GM15510 (cell line): Measurements from ENCODE around the gene GRIN1.
A peak's percentile ranks its signal among the peaks of the same experiment; 100 is the strongest.

Source experiments
- POLR2A ChIP-seq: IDR thresholded peaks from 3 replicates; pipeline ENCODE4 v1.6.1; 2011; ENCODE audit warnings: borderline replicate concordance; ENCODE audit not compliant: insufficient read length; ENCODE audit errors: extremely low read depth

The GRIN1 gene

GRCh38 chr9:137117269-137117731 is 21.7 kb upstream of the GRIN1 start:
- TF ChIP-seq POLR2A, result no peak

DNA sequence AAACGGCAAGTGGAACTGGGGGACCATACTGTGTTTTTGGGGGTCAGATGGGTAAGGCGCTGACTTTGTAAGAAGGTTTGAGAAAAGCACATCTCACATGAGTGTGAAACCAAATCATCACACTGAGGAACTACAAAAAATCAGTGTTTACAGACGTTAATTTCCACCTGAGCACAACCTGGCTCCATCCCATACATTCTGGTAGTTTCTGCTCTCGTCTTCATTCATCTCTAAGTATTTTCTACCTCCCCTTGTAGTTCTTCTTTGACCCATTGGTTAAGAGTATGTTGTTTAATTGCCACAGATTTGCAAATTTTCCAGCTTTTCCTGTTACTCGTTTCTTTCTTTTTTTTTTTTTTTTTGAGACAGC is 15.5 kb upstream of the GRIN1 start:
- TF ChIP-seq POLR2A, result no peak

- TF ChIP-seq POLR2A, result no peak
Measured at GRCh38 chr9:137126786-137127185, 12.2 kb upstream of the GRIN1 start.

- no peak for TF ChIP-seq POLR2A
Measured at GRCh38 chr9:137127301-137128157, 11.4 kb upstream of the GRIN1 start.

DNA sequence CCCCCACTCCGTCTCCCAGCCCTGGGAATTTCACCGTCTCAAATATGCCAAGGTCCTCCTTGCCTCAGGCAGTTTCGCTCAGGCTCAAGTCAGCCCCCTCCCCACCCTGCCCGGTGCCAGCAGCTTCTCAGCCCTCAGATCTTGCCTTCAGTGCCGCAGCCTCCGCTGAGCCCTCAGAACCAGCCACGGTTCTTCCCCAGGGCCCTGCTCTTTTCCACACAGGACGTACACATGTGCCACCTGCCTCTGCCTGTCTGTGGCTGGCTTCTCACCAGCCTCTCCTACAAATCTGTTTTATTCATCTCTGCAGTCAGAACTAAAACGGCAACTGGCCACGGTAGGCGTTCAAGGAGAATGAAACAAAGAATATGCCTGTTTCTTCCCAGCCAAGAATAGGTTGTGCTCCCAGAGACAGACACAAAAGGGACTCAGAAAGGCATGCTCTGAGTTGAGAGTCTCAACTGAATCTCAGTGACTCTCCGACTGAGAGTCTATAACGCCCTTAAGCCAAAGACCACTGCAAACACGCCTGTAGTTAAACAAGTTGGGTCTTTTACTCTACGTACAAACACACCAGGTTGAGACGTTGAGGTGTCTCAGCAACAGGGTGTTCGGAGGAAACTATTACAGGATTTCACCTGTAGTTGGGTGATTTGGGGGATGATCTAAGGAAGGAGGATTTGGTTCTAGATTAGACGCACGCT is 10.6 kb upstream of the GRIN1 start:
- TF ChIP-seq POLR2A, result no peak

DNA sequence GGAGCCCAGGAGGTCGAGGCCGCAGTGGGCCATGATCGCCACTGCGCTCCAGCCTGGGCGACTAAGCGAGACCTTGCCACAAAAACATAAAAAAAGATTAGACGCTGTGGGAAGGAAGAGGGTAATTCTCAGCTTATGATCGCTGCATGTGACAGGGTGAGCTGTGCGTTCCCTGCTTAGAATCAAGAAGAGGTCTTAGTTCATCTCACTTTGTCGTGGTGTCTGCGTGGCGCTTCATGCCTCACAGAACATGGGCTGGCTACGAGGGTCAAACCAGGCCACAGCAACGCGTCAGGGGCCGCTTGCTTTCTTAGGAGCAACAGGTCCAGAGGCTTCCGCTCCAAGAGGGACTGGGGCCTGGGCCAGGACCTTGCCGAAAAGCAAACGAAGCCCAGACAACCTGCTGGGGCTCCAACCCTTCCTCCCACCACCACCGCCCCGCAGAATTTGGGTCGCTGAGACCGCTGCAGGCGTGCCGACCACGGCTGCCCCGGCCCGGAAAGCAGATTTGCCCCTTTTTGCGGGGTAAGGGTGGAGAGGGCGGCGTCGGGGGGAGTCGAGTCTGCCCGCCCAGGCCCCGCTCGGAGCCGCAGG is 10.0 kb upstream of the GRIN1 start:
- TF ChIP-seq POLR2A, result no peak

DNA sequence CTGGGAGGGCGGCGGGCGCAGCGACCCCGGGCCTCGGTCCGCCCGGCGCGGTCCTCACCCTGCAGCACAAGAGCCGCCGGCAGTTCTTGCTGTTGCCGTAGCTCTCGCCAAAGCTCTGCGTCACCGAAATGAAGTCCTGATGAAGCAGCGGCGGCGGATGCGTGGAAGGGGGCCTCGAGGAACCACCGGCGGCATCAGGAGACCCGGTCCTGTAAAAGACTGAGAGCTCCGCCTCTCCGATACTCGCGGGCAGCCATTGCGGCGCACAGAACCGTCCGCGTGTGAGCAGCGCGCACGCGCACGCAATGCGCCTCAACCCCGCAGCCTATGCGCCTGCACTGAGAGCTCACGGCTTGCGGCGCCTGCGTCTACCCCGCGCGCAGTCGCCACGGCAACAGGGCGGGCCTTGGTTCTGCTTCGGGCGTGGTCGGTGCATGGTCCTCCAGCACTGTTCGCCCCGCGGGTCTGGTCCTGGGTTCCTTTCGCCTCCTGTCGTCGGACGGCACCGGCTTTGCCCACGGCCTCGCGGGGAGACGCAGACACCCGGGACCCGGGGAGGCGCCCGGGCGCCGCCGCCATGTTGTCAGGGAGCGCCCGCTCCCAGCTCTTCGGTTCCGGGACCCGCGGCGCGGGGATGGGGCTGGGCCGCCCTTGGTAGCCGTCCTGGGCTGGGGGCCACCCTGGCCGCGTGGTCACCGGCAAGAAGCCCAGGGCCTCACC is 9.3 kb upstream of the GRIN1 start:
- peak; percentile 88 for TF ChIP-seq POLR2A

DNA sequence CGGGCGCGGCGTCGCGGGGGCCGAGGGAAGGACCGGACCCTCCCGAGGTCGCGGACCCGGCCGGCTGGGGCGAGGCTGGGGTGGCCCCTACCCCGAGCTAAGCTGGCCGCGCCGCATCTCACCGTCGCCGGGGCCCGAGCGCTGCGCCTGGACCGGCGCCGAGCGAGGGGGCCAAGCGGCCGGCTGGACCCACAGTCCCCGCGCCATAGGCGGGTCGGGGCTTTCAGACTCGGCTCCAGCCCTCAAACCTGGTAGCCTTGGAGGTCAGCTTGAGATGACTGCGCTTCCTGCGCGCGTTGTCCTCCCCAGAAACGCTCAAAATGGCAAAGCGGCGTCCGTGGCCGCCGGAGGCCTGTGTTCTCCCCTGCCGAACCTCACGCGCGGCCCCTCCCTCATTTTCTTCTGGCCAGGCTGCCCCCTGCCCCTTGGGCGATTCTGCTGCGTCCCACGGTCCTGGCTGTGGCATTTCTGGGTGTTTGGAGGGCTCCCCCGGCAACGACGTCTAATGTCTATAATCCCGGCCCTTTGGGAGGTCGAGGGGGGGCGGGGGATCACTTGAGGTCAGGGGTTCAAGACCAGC is 8.7 kb upstream of the GRIN1 start:
- TF ChIP-seq POLR2A, result no peak

- no peak for TF ChIP-seq POLR2A
Measured at GRCh38 chr9:137134191-137134590, 4.8 kb upstream of the GRIN1 start.

GRCh38 chr9:137136261-137136880 is 2.6 kb upstream of the GRIN1 start:
- no peak for TF ChIP-seq POLR2A

DNA sequence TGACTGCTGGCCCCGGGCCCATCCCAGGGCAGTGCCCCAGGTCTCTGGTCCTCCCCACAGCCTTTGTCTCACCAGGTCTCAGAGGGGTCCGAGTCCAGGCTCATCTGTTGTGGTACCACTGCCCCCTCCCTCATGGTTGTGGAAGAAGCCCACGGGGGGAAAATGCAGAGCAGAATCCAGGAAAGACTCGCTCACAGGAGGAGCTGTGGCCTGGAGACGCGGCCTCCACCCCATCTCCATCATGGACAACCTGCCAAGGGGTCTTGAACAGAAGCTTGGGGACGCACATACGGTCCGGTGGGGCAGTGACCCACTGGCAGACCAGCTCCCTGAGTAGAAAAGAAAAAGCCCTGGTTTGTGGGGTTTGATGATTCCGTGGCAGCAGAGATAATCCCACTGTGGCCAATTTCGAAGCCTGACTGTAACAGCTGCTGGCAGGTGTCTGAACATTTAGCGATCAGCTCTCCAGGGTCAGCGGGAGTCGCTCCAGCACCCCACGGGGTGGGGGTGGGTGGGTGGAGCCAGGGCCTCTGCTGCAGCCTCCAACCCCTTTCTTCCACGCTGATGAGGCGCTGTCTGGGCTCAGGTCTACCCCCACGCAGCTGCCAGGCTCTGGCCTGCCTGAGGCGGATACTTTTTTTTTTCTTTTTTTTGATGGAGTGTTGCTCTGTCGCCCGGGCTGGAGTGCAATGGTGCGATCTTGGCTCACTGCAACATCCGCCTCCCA is 1.9 kb upstream of the GRIN1 start:
- TF ChIP-seq POLR2A, result no peak

GRCh38 chr9:137138058-137138721 is 764 bp upstream of the GRIN1 start:
- TF ChIP-seq POLR2A, result no peak
